22Rv1 (cell line): ENCODE results near the gene GFER.
"Not testable (repeated sequence)": the region's sequence is repeated elsewhere in the genome, so short reads cannot be mapped to it uniquely, and the experiment has no call there.

Experiments used
- H3K27ac ChIP-seq: fragments of 450-650 bp; 2 replicates; pipeline ENCODE4 v1.5.1; 2017
- ZFX ChIP-seq: fragments of 450-650 bp; IDR thresholded peaks from 2 replicates; pipeline ENCODE4 v1.6.1; 2017; ENCODE audit warnings: antibody characterized with exemption, borderline replicate concordance
- TF ChIP-seq, protein P1 (sequence below): fragments of 450-650 bp; IDR thresholded peaks from 2 replicates; pipeline ENCODE4 v1.5.1; 2017; ENCODE audit warnings: mild to moderate bottlenecking

Gene GFER

DNA sequence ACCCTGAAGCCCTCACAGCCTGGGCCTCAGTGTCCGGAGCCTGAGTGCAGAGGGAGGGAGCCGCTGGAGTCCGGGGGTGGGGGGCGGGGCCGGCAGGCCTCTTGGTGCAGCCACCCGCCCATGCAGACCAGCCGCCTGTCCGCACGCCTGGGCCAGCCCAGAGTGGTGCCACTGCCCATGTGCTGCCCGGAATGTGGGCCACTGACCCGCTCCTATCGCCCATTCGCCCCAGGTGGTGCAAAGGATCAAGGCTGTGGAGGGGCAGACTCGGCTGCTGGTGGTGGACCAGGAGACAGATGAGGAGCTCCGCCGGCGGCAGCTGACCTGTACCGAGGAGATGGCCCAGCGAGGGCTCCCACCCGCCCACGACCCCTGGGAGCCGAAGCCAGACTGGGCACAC is 45.4 kb downstream of the GFER start:
- H3K27ac ChIP-seq = no peak overlapping the region
- TF ChIP-seq, protein P1, sequence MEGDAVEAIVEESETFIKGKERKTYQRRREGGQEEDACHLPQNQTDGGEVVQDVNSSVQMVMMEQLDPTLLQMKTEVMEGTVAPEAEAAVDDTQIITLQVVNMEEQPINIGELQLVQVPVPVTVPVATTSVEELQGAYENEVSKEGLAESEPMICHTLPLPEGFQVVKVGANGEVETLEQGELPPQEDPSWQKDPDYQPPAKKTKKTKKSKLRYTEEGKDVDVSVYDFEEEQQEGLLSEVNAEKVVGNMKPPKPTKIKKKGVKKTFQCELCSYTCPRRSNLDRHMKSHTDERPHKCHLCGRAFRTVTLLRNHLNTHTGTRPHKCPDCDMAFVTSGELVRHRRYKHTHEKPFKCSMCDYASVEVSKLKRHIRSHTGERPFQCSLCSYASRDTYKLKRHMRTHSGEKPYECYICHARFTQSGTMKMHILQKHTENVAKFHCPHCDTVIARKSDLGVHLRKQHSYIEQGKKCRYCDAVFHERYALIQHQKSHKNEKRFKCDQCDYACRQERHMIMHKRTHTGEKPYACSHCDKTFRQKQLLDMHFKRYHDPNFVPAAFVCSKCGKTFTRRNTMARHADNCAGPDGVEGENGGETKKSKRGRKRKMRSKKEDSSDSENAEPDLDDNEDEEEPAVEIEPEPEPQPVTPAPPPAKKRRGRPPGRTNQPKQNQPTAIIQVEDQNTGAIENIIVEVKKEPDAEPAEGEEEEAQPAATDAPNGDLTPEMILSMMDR = no peak
- TF ChIP-seq ZFX = no peak

DNA sequence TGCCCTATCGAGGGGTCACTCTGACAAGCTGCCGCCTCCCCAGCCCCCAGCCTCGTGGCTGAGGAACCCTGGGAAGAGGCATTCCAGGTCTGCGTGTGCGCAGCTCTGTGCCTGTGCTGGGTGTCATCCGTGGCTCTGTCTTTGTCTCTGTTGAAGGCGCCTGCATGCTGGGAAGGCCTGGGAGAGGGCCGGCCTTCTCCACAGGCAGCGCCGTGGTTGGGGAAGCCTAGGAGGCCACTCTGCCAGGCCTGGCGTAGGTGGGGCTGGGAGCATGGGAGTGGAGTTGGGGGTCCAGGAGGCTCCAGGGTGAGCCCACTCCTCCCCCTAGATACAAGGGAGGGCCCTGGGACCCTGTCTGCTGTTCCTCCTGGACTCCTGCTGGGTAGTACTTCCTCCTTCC is 46.0 kb downstream of the GFER start:
- no peak overlapping the region for H3K27ac ChIP-seq
- TF ChIP-seq, protein P1 = no peak
- TF ChIP-seq ZFX = no peak

DNA sequence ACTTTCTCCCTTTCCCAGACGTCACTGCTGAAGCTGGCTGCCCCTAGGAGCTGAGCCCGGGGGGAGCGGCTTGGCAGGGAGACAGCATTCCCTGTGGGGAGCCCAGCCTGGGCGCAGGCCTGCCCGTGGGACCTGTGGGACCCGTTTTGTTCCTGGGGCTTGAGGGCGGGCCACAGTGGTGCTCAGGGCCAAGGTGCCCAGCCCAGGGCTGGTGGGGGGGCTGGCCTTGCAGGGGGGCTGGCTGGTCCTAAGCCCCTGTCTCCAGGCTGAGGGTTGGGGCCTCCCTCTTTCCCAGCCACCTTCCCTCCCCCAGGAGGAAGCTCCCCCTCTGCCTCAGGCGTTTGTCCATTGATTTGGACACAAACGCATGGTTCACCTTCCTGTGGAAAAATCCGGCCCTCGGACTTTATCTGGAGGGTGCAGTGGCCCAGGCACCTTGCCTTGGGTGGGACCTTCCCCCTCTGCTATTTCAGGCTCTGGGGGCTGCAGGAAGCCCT is 47.1 kb downstream of the GFER start:
- H3K27ac ChIP-seq = no peak overlapping the region
- TF ChIP-seq, protein P1 = no peak
- no peak for TF ChIP-seq ZFX

DNA sequence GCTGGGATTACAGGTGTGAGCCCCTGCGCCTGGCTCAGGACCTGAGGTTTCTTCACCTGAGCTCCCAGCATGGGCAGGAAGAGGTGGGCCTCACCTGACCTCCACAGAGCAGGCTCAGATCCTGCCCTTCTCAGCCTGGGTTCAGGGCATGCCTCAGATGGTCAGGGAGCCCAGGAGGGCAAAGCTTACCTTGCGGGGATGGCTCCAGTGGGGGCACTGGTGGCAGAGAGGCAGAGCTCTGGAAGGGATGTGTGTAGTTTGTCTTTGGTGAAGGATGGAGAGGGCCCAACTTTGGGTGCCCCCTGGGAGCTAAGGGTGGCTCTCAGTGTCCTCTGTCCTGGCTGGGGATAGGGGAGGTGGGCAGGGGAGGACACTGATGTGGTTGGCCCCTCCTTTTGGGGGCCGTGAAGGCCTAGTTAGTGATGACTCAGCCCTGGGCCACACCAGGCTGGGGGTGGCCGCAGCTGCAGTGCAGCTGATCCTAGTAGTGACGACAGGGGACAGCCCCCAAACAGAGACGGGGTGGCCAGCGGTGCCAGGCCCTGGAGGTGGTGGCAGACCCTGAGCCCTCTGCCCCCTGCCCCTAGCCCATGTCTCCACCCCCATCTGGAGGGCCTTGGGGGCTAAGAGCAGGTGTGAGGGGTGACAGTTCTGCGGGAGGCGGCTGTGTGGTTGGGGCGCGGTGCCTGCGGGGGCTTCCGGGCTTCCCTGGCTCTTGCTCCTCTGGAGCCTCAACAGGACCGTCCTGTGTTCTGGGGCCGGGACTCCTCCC is 48.5 kb downstream of the GFER start:
- TF ChIP-seq ZFX = no peak
- TF ChIP-seq, protein P1 = no peak
- no peak overlapping the region for H3K27ac ChIP-seq

DNA sequence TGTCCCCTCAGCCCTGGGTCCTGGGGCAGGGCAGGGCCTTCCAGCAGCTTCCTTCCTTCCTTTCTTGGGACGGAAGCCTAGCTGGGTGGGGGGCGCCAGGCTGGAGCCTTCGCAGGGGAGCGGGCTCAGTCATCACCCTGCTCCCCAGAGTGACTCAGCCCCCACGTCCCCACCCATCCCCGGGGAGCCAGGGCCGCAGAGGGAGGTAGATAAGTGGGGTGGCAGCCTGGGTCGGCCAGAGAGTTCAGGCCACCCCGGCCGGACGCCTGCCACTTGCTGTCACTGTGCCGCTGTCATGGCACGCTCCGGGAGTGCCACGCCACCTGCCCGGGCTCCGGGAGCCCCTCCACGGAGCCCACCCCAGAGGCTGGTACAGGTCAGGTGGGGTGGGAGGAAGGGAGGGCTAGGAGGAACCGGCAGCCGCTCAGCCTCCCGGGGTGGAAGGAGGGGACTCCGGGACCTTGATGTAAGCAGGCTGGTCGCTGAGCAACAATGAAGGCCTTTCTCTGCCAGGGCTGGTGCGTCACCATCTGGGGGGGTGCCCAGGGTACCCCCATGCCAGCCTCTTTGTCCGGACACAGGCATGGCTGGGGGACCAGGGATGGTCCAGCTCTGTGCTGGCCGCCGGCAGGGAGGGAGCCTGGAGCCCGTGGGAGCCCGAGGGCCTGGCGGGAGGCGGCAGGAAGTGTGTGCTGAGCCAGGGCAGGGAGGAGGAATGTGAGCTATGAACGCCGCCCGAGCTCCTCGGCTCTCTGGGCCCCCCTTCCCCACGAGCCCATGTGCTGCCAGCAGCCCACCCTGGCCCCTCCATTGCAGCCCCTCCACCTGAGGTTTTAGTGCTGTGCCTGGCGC is 49.3 kb downstream of the GFER start:
- TF ChIP-seq ZFX = no peak
- TF ChIP-seq, protein P1 = no peak
- H3K27ac ChIP-seq = no peak overlapping the region

DNA sequence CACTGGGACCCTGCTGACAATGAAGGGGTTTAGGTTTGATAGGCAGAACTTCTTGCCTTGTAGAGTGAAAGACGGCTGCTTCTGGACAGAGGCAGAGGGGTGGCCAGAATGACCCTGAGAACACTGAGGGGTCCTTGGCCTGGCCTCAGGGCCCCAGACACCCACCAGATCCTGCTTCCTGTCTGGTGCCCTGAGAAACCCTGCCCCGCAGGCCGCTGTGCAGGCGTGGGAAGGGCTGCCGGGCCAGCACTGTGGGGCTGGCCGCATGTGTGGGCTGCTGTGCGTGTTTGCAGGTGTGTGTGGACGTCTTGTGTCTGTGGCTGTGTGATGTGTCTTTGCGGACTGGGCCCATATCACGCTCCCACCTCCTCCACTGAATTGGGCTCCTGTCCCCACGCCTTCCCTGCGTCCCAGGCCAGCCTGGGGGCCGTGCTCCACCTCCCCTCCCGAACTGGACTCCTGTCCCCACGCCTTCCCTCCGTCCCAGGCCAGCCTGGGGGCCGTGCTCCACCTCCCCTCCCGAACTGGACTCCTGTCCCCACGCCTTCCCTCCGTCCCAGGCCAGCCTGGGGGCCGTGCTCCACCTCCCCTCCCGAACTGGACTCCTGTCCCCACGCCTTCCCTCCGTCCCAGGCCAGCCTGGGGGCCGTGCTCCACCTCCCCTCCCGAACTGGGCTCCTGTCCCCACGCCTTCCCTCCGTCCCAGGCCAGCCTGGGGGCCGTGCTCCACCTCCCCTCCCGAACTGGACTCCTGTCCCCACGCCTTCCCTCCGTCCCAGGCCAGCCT is 50.1 kb downstream of the GFER start:
- not testable (repeated sequence) for H3K27ac ChIP-seq

DNA sequence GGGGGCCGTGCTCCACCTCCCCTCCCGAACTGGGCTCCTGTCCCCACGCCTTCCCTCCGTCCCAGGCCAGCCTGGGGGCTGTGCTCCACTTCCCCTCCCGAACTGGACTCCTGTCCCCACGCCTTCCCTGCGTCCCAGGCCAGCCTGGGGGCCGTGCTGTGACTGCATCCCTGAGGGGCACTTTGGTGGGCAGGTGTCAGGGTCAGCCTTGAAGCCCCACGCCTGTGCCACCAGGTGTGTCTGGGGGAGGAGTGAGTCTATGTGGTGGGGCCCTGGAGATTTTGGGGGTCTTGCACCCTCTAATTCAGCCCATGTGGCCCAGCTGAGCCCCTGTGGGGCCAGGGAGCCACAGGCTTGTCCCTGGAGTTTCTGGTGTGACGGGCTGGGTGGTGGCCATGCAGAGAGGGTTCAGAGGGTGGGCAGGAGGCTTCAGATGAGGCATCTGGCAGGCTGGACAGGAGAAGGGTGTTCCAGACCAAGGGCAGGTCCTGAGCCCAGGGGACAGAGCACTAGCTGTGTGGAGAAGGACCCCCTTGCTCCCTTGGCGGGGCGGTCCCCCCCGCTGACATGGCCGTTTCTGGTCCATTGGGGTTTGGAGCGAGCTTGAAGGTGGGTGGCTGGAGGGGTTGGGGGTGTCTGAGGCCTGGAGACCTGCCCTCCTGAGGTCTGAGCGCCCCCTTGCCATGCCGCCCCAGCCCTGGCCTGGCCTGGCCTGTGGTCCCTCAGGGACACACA is 50.9 kb downstream of the GFER start:
- TF ChIP-seq ZFX = no peak
- TF ChIP-seq, protein P1 = no peak
- no peak overlapping the region for H3K27ac ChIP-seq
